K562 (cell line): ENCODE measurements around the gene CACNG7. TPM values are rescaled to one million over a fixed set of nuclear protein-coding genes. Genes with fewer than 3 reads are reported as not detected.

Experiments
- ATAC-seq: fragments of 200-7000 bp; cut with Tn5 transposase; 3 replicates; pipeline ENCODE4 v1.9.1; 2020; ENCODE audit warnings: moderate library complexity
- BruUV-seq: library from RNA; stranded (reverse); fragments of 400-500 nt; replicated peaks from 2 replicates; lab custom pipeline; 2021; lab: Mats Ljungman, UMichigan
- CTCF ChIA-PET: fragments of 300-600 bp; formaldehyde crosslinking; extraction: SDS; loops from one replicate; lab custom pipeline; 2021; ENCODE audit warnings: low intra/inter-chr PET ratio; lab: Yijun Ruan, JAX
- POLR2A ChIA-PET: fragments of 300-600, 350-650 bp; sonication (Branson Sonifier 250); formaldehyde crosslinking; extraction: SDS; loops from one replicate; lab custom pipeline; 2021; ENCODE audit warnings: antibody characterized with exemption, inconsistent platforms; lab: Yijun Ruan, JAX
- DNase-seq, 4 experiments: peaks; one replicate each; pipeline versions ENCODE4 v3.0.0 to v3.0.0-alpha.2; 2011 to 2018; ENCODE audit warnings: low spot score in 3 of 4, mixed read lengths in 3 of 4; ENCODE audit errors: extremely low read depth in 1 of 4
- FAIRE-seq: peaks from 2 replicates; lab custom pipeline; 2011; peaks lifted over from hg19 to GRCh38; lab: Jason Lieb, UNC
- H2AFZ ChIP-seq: 2 replicates; pipeline ENCODE4 v1.6.0; 2011; ENCODE audit warnings: low read depth, low read length, control low read depth, inconsistent platforms
- H3K27ac ChIP-seq: fragments of 200-600 bp; 3 replicates; pipeline ENCODE4 v1.8.0; 2011; ENCODE audit warnings: low read depth, mild to moderate bottlenecking, control low read depth, inconsistent platforms, low read length, moderate library complexity, mixed read lengths; ENCODE audit errors: extremely low read depth
- H3K27me3 ChIP-seq, 2 experiments: fragments of 300-600 bp in 1 of 2; 2 replicates in 1 of 2; 3 replicates in 1 of 2; pipeline versions ENCODE4 v1.6.0 to v1.8.0; 2011; ENCODE audit warnings: inconsistent platforms in 2 of 2, low read length in 2 of 2, mild to moderate bottlenecking in 1 of 2, mixed read lengths in 1 of 2, moderate library complexity in 1 of 2; ENCODE audit not compliant: control insufficient read depth in 2 of 2, insufficient read depth in 2 of 2
- H3K36me3 ChIP-seq: fragments of 300-600 bp; 3 replicates; pipeline ENCODE4 v1.8.0; 2011; ENCODE audit warnings: mild to moderate bottlenecking, low read length, inconsistent platforms; ENCODE audit not compliant: control insufficient read depth, insufficient read depth
- H3K4me1 ChIP-seq, 2 experiments: fragments of 200-600 bp in 1 of 2; replicated peaks in 1 of 2; 2 replicates in 1 of 2; 3 replicates in 1 of 2; pipeline versions ENCODE4 v1.5.1 to v1.8.0; 2011; ENCODE audit warnings: inconsistent platforms in 2 of 2, low read length in 2 of 2, mild to moderate bottlenecking in 1 of 2, mixed read lengths in 1 of 2, moderate library complexity in 1 of 2; ENCODE audit not compliant: control insufficient read depth in 2 of 2, insufficient read depth in 2 of 2
- H3K4me2 ChIP-seq: 2 replicates; pipeline ENCODE4 v1.6.1; 2011; ENCODE audit warnings: low read length, control low read depth, inconsistent platforms, mixed read lengths; ENCODE audit not compliant: insufficient read depth
- H3K4me3 ChIP-seq: fragments of 200-600 bp; sonication (generic), shearing (Covaris generic); 2 replicates; pipeline ENCODE4 v1.5.1; 2016; ENCODE audit warnings: control low read depth, inconsistent platforms
- H3K79me2 ChIP-seq: fragments of 200-600 bp; 3 replicates; pipeline ENCODE4 v1.8.0; 2011; ENCODE audit warnings: low read length, inconsistent platforms; ENCODE audit not compliant: control insufficient read depth, insufficient read depth
- H3K9ac ChIP-seq, 2 experiments: 2 replicates each; pipeline versions ENCODE4 v1.6.0 to v1.6.1; 2011; ENCODE audit warnings: low read depth in 2 of 2, low read length in 2 of 2, control low read depth in 1 of 2, inconsistent platforms in 1 of 2, mild to moderate bottlenecking in 1 of 2, mixed read lengths in 1 of 2; ENCODE audit not compliant: insufficient read depth in 1 of 2
- H3K9me1 ChIP-seq: one replicate; pipeline ENCODE4 v1.6.0; 2011; ENCODE audit warnings: inconsistent platforms, mild to moderate bottlenecking, low read length, moderate library complexity; ENCODE audit not compliant: control insufficient read depth, insufficient read depth
- H3K9me3 ChIP-seq: replicated peaks from 2 replicates; pipeline ENCODE4 v1.5.1; 2011; ENCODE audit warnings: low read depth, low read length, inconsistent platforms; ENCODE audit not compliant: control insufficient read depth, insufficient read depth
- H4K20me1 ChIP-seq: replicated peaks from 2 replicates; pipeline ENCODE4 v1.6.1; 2011; ENCODE audit warnings: low read length, inconsistent platforms, mixed read lengths; ENCODE audit not compliant: control insufficient read depth, insufficient read depth
- CREB3L1 ChIP-seq: fragments of 450-650 bp; IDR thresholded peaks from 2 replicates; pipeline ENCODE4 v1.6.1; 2014; ENCODE audit warnings: low read depth, mild to moderate bottlenecking, moderate library complexity, borderline replicate concordance
- DIDO1 ChIP-seq: fragments of 450-650 bp; IDR thresholded peaks from 2 replicates; pipeline ENCODE4 v1.6.1; 2016; ENCODE audit warnings: low read depth, missing biosample characterization, missing genetic modification characterization
- FOS ChIP-seq: IDR thresholded peaks from 3 replicates; pipeline ENCODE4 v1.6.1; 2011; ENCODE audit not compliant: insufficient read length; ENCODE audit errors: extremely low read depth
- FOSL1 ChIP-seq: fragments of 200-800 bp; sonication (Bioruptor generic); conservative IDR thresholded peaks from 2 replicates; pipeline ENCODE4 v1.6.1; 2016; ENCODE audit warnings: missing genetic modification characterization, missing compliant biosample characterization
- HDAC2 ChIP-seq: fragments of 450-650 bp; IDR thresholded peaks from 2 replicates; pipeline ENCODE4 v1.6.1; 2016; ENCODE audit warnings: mild to moderate bottlenecking
- ID3 ChIP-seq, 2 experiments: fragments of 250-450 bp in 1 of 2; fragments of 450-650 bp in 1 of 2; sonication (Bioruptor Pico) in 1 of 2; IDR thresholded peaks; 2 replicates each; pipeline versions ENCODE4 v1.6.1 to v1.8.0; 2016 to 2021; ENCODE audit warnings: mild to moderate bottlenecking in 2 of 2, moderate library complexity in 2 of 2, missing compliant biosample characterization in 1 of 2, missing genetic modification characterization in 1 of 2
- LCOR ChIP-seq: sonication (generic); formaldehyde crosslinking; IDR thresholded peaks from 2 replicates; pipeline ENCODE4 v1.8.0; 2022; ENCODE audit warnings: mild to moderate bottlenecking, missing genetic modification reagents
- MAFG ChIP-seq: fragments of 450-650 bp; conservative IDR thresholded peaks from 2 replicates; pipeline ENCODE4 v1.6.1; 2016; ENCODE audit warnings: missing genetic modification characterization, missing compliant biosample characterization
- MYNN ChIP-seq, 2 experiments: sonication (generic); formaldehyde crosslinking in 1 of 2; IDR thresholded peaks; 2 replicates each; pipeline versions ENCODE4 v1.5.0 to v1.6.1; 2016 to 2020; ENCODE audit warnings: antibody characterized with exemption in 1 of 2, missing genetic modification reagents in 1 of 2
- THRA ChIP-seq: fragments of 450-650 bp; IDR thresholded peaks from 2 replicates; pipeline ENCODE4 v1.6.1; 2017; ENCODE audit warnings: mild to moderate bottlenecking, moderate library complexity
- TOE1 ChIP-seq, 2 experiments: fragments of 450-650 bp in 1 of 2; sonication (generic) in 1 of 2; formaldehyde crosslinking in 1 of 2; IDR thresholded peaks; 2 replicates each; pipeline versions ENCODE4 v1.7.1 to v1.8.0; 2016 to 2022; ENCODE audit warnings: borderline replicate concordance in 2 of 2, mild to moderate bottlenecking in 2 of 2, antibody characterized with exemption in 1 of 2, inconsistent platforms in 1 of 2, low read depth in 1 of 2, missing genetic modification reagents in 1 of 2, moderate library complexity in 1 of 2
- USF1 ChIP-seq: sonication (generic); formaldehyde crosslinking; IDR thresholded peaks from 2 replicates; pipeline ENCODE4 v1.9.0; 2022; ENCODE audit warnings: mild to moderate bottlenecking, missing genetic modification reagents
- ZBTB17 ChIP-seq: fragments of 450-650 bp; formaldehyde crosslinking; IDR thresholded peaks from 2 replicates; pipeline ENCODE4 v1.4.0; 2020; ENCODE audit warnings: mild to moderate bottlenecking
- ZC3H11A ChIP-seq: IDR thresholded peaks from 2 replicates; pipeline ENCODE4 v1.6.1; 2012; ENCODE audit warnings: low read depth, low read length, improper control_type of control experiment
- ZNF764 ChIP-seq: fragments of 250-450 bp; sonication (Bioruptor Pico); IDR thresholded peaks from 2 replicates; pipeline ENCODE4 v1.4.0; 2020; ENCODE audit warnings: low read depth, mild to moderate bottlenecking, moderate library complexity
- WGBS: fragments of 100-300 bp; shearing (Covaris generic); methylation state at CpG from one replicate; pipeline ENCODE4 v1.1.6; 2016; ENCODE audit warnings: low coverage, mixed read lengths; ENCODE audit not compliant: insufficient coverage; ENCODE audit errors: missing lambda C conversion rate; 5-methylcytosine and 5-hydroxymethylcytosine counted together
- in situ Hi-C: fragments of 300-500 bp; cut with MboI; formaldehyde crosslinking; loops from 4 replicates; pipeline ENCODE4 v1.15.0; 2018; ENCODE audit warnings: inconsistent platforms, mixed read lengths
- intact Hi-C: fragments of 100-400 bp; cut with micrococcal nuclease; formaldehyde crosslinking; loops from 2 replicates; pipeline ENCODE4 v1.14.2; 2022
- polyA plus RNA-seq, 8 experiments: library from polyadenylated mRNA; depleted of rRNA in 4 of 8; stranded (reverse) in 5 of 8; unstranded in 3 of 8; fragments of >200 nt; fragmentation: Nextera tagmentation in 2 of 8; fragmentation: Illumina TruSeq in 1 of 8; extraction: Ambion mirVana in 2 of 8; extraction: Trizol in 1 of 8; gene quantifications; 2 replicates each; pipeline versions ENCODE4 v1.2.1 to v1.2.3, GENCODE V29; 2011 to 2014; ENCODE audit warnings: inconsistent platforms in 1 of 8, missing spikeins in 1 of 8
- total RNA-seq, 7 experiments: library from RNA; depleted of rRNA in 6 of 7; stranded (reverse); fragments of >200 nt in 6 of 7; fragmentation: Illumina TruSeq in 2 of 7; extraction: Trizol in 2 of 7; gene quantifications; 2 replicates each; pipeline versions ENCODE4 v1.2.1 to v1.2.3, GENCODE V29; 2011 to 2021; ENCODE audit warnings: low replicate concordance in 1 of 7

The CACNG7 gene
- total and polyA plus RNA-seq, 9 of the 15 experiments (the other 6 are each of a cell fraction or from before 2014, with no cell fraction given), result not detected

GRCh38 chr19:53868892-53869804 is 39.9 kb upstream of the CACNG7 start:
- peak overlapping the region; percentile 99 for H3K27ac ChIP-seq
- FAIRE-seq (peak; percentile 96), DNase-seq (peak; percentile 92 to 97 (median 94)), ATAC-seq (peak; percentile 83)
- ChIA-PET POLR2A (interaction anchor here (0.5 to 2.6 kb wide), 7 partner anchors 9 to 669 kb away, joined by 3 to 27 read pairs (median 3); no protein-coding TSS in a partner anchor), CTCF (no interaction called here)
- peaks cover 49% of the 10 kb centered on the region for H3K79me2 ChIP-seq
- WGBS, result 1% methylated on average over 25 of the region's 75 CpGs
- in situ Hi-C loops (no loop called here), intact Hi-C loops (no loop called here)
- H3K9me1 ChIP-seq, result peaks cover 4% of the 10 kb centered on the region
- TSS peak; percentile 74 for BruUV-seq
- no peaks in the 10 kb centered on the region for H3K9me3 ChIP-seq
- H3K9ac ChIP-seq, result peak overlapping the region; percentile 85 to 97
- H4K20me1 ChIP-seq, result 0 out of 2 replicates have a peak, but pooled peaks cover 8% of the 10 kb centered on the region
- peaks cover 27 to 64% of the 10 kb centered on the region in 2 experiments; a peak in 4 of 5 replicates for H3K4me1 ChIP-seq
- H2AFZ ChIP-seq, result peak overlapping the region; percentile 84
- H3K27me3 ChIP-seq, result peaks cover 0 to 4% of the 10 kb centered on the region in 2 experiments; a peak in 1 of 5 replicates
- peak overlapping the region; percentile 78 for H3K4me3 ChIP-seq
- peaks cover 24% of the 10 kb centered on the region; the same call in 2 of the 3 replicates for H3K36me3 ChIP-seq
- peak overlapping the region; percentile 89 for H3K4me2 ChIP-seq
- TF ChIP-seq FOSL1 (tag) (peak; percentile 31; the same call in 1 of the 2 replicates), USF1 (no peak), ZNF764 (CRISPR knock-in tag) (no peak), ZC3H11A (no peak), THRA (no peak), MAFG (tag) (no peak), MYNN (IDR thresholded peaks at IDR 0.05) (peak; percentile 12; the same call in 1 of the 2 replicates), MYNN (CRISPR knock-in tag; IDR thresholded peaks at IDR 0.05) (no peak), CREB3L1 (peak; percentile 82; the same call in 1 of the 2 replicates), HDAC2 (no peak), ZBTB17 (CRISPR knock-in tag) (no peak), ID3 (CRISPR knock-in tag; IDR thresholded peaks at IDR 0.05) (no peak), ID3 (tag; IDR thresholded peaks at IDR 0.05) (no peak), LCOR (CRISPR knock-in tag) (no peak), TOE1 (IDR thresholded peaks at IDR 0.05; ENCODE audit: borderline replicate concordance) (0 out of 2 replicates have a peak, but pooled peaks have one; percentile 50), TOE1 (CRISPR knock-in tag; IDR thresholded peaks at IDR 0.05; ENCODE audit: borderline replicate concordance, low read depth) (no peak), FOS (no peak), DIDO1 (no peak)
